MM.1S (cell line): ENCODE results near the gene CYP39A1.

Experiments
- DNase-seq: peaks from one replicate; pipeline ENCODE4 v3.0.0-alpha.2; 2015
- H2AFZ ChIP-seq: fragments of 300-600 bp; sonication (generic); 2 replicates; pipeline ENCODE4 v1.6.0; 2016; ENCODE audit warnings: antibody characterized with exemption, low read length
- H3F3A ChIP-seq: fragments of 300-600 bp; sonication (generic); 2 replicates; pipeline ENCODE4 v1.6.1; 2016; ENCODE audit warnings: mild to moderate bottlenecking, antibody characterized with exemption, low read length, moderate library complexity, mixed read lengths; ENCODE audit not compliant: insufficient read depth
- H3K27ac ChIP-seq: fragments of 300-600 bp; sonication (generic); 2 replicates; pipeline ENCODE4 v1.5.1; 2016; ENCODE audit warnings: mild to moderate bottlenecking, low read length
- H3K27me3 ChIP-seq: fragments of 300-600 bp; sonication (generic); replicated peaks from 2 replicates; pipeline ENCODE4 v1.6.0; 2016; ENCODE audit warnings: low read length; ENCODE audit not compliant: insufficient read depth
- H3K36me3 ChIP-seq: fragments of 300-600 bp; sonication (generic); replicated peaks from 2 replicates; pipeline ENCODE4 v1.6.1; 2016; ENCODE audit warnings: mild to moderate bottlenecking, low read length, mixed read lengths; ENCODE audit not compliant: insufficient read depth
- H3K4me1 ChIP-seq: fragments of 300-600 bp; sonication (generic); 2 replicates; pipeline ENCODE4 v1.6.1; 2016; ENCODE audit warnings: low read length, mixed read lengths
- H3K4me2 ChIP-seq: fragments of 300-600 bp; sonication (generic); 2 replicates; pipeline ENCODE4 v1.6.0; 2016; ENCODE audit warnings: low read depth, low read length
- H3K4me3 ChIP-seq: fragments of 300-600 bp; sonication (generic); 2 replicates; pipeline ENCODE4 v1.5.1; 2016; ENCODE audit warnings: low read length, mixed read lengths
- H3K79me2 ChIP-seq: fragments of 300-600 bp; sonication (generic); 2 replicates; pipeline ENCODE4 v1.6.1; 2016; ENCODE audit warnings: mixed run types, low read length, mixed read lengths
- H3K9ac ChIP-seq: fragments of 300-600 bp; sonication (generic); 2 replicates; pipeline ENCODE4 v1.6.1; 2016; ENCODE audit warnings: low read length, mixed read lengths
- H3K9me2 ChIP-seq: fragments of 300-600 bp; sonication (generic); replicated peaks from 2 replicates; pipeline ENCODE4 v1.6.1; 2016; ENCODE audit warnings: mild to moderate bottlenecking, low read length, mixed read lengths; ENCODE audit not compliant: insufficient read depth
- H3K9me3 ChIP-seq: fragments of 300-600 bp; sonication (generic); replicated peaks from 2 replicates; pipeline ENCODE4 v1.6.1; 2016; ENCODE audit warnings: mild to moderate bottlenecking, low read length, mixed read lengths; ENCODE audit not compliant: insufficient read depth
- H4K20me1 ChIP-seq: fragments of 300-600 bp; sonication (generic); 2 replicates; pipeline ENCODE4 v1.6.1; 2016; ENCODE audit warnings: mild to moderate bottlenecking, low read length, moderate library complexity, mixed read lengths; ENCODE audit not compliant: insufficient read depth
- CTCF ChIP-seq: fragments of 300-600 bp; sonication (generic); IDR thresholded peaks from 2 replicates; pipeline ENCODE4 v1.5.1; 2016; ENCODE audit warnings: antibody characterized with exemption, low read length, mixed read lengths
- EZH2 ChIP-seq: fragments of 300-600 bp; sonication (generic); optimal IDR thresholded peaks from 2 replicates; pipeline ENCODE3; 2017; ENCODE audit warnings: low read depth, mild to moderate bottlenecking, antibody characterized with exemption, low read length, mixed read lengths
- EZH2phosphoT487 ChIP-seq: fragments of 300-600 bp; sonication (generic); IDR thresholded peaks from 2 replicates; pipeline ENCODE4 v1.6.1; 2018; ENCODE audit warnings: antibody characterized with exemption, low read length

Gene CYP39A1

GRCh38 chr6:46690141-46690755 is 37.6 kb upstream of the CYP39A1 start:
- no peaks in the 10 kb centered on the region for H3K27me3 ChIP-seq
- no peaks in the 10 kb centered on the region for H3K36me3 ChIP-seq
- no peaks in the 10 kb centered on the region for H3K79me2 ChIP-seq
- no peak for DNase-seq
- H3K4me2 ChIP-seq: no peak overlapping the region
- no peaks in the 10 kb centered on the region for H4K20me1 ChIP-seq
- no peaks in the 10 kb centered on the region for H3F3A ChIP-seq
- no peak overlapping the region for H3K4me3 ChIP-seq
- no peaks in the 10 kb centered on the region for H3K4me1 ChIP-seq
- no peaks in the 10 kb centered on the region for H3K9me2 ChIP-seq
- H3K9ac ChIP-seq: no peak overlapping the region
- no peaks in the 10 kb centered on the region for H3K9me3 ChIP-seq
- no peak for TF ChIP-seq CTCF
- no peak for TF ChIP-seq EZH2phosphoT487
- no peak for TF ChIP-seq EZH2
- H3K27ac ChIP-seq: no peak overlapping the region
- no peak overlapping the region for H2AFZ ChIP-seq

GRCh38 chr6:46689657-46690056 is 37.0 kb upstream of the CYP39A1 start:
- Histone ChIP-seq H3F3A (no peaks in the 10 kb centered on the region), H3K36me3 (no peaks in the 10 kb centered on the region), H3K9me3 (no peaks in the 10 kb centered on the region), H3K27ac (no peak overlapping the region), H3K9me2 (no peaks in the 10 kb centered on the region), H3K4me1 (no peaks in the 10 kb centered on the region), H3K79me2 (no peaks in the 10 kb centered on the region), H2AFZ (no peak overlapping the region), H3K9ac (no peak overlapping the region), H3K27me3 (no peaks in the 10 kb centered on the region), H4K20me1 (no peaks in the 10 kb centered on the region), H3K4me2 (no peak overlapping the region), H3K4me3 (no peak overlapping the region)
- no peak for DNase-seq
- TF ChIP-seq EZH2: no peak
- TF ChIP-seq CTCF: no peak
- no peak for TF ChIP-seq EZH2phosphoT487

GRCh38 chr6:46688966-46689335 is 36.3 kb upstream of the CYP39A1 start:
- Histone ChIP-seq H3K4me3 (no peak overlapping the region), H3K9me2 (no peaks in the 10 kb centered on the region), H3K9me3 (no peaks in the 10 kb centered on the region), H3K27ac (no peak overlapping the region), H4K20me1 (no peaks in the 10 kb centered on the region), H3F3A (no peaks in the 10 kb centered on the region), H3K4me1 (no peaks in the 10 kb centered on the region), H2AFZ (no peak overlapping the region), H3K79me2 (no peaks in the 10 kb centered on the region), H3K4me2 (no peak overlapping the region), H3K9ac (no peak overlapping the region), H3K36me3 (no peaks in the 10 kb centered on the region), H3K27me3 (no peaks in the 10 kb centered on the region)
- DNase-seq: no peak
- TF ChIP-seq EZH2phosphoT487 (no peak), EZH2 (no peak), CTCF (no peak)
